ENCODE results near the gene UAP1.

DNA sequence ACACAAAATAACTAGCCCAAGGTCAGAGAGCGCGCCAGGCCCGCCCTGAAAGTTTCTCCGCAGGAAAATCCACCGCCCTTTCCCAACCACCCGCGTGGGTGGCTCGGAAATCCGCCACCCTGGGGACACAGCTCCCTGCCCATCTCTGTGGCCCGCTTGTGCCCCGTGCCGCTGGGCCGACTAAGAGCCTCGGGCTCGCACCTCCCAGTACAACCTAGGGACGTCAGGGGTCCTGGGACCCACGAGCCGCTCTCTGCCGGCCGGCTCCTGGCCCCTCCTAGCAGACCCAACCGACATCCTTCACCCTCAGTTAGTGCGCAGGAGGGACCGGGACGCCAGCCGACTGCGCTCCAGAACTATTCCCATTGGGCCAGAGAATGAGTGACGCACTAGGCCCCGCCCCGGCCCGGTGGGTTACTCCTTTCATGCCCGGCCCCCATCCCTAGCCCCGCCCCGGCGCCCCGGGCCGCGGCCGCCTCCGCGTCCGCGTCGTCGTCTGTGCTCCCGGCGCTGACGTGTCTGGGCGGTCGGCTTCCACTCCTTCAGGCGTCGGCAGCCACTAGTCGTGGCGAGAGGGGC lies 396 bp upstream of the UAP1 start:
- TF ChIP-seq POLR2AphosphoS5 (IDR thresholded peaks at IDR 0.05; ENCODE audit: borderline replicate concordance, low read depth, low read length) = peak; percentile 61; the same call in 1 of the 2 replicates
- TF ChIP-seq EZH2 (IDR thresholded peaks at IDR 0.05) = no peak
- TF ChIP-seq FOXP2 (optimal IDR thresholded peaks at IDR 0.05; ENCODE audit: control extremely low read depth, extremely low read length, insufficient read depth) = no peak
